ACC112 (cell line): ENCODE measurements around the gene HNRNPM.

Experiments
- H2AFZ ChIP-seq: fragments of 200-600 bp; sonication (generic); one replicate; pipeline ENCODE4 v1.6.0; 2017; ENCODE audit warnings: antibody characterized with exemption, low read length; ENCODE audit not compliant: unreplicated experiment
- H3K27ac ChIP-seq: fragments of 200-600 bp; sonication (generic); 2 replicates; pipeline ENCODE4 v1.5.1; 2014; ENCODE audit warnings: low read depth, mild to moderate bottlenecking, antibody characterized with exemption, low read length, moderate library complexity
- H3K27me3 ChIP-seq: fragments of 200-600 bp; sonication (generic); 2 replicates; pipeline ENCODE4 v1.6.1; 2014; ENCODE audit warnings: mild to moderate bottlenecking, antibody characterized with exemption, low read length, moderate library complexity, mixed read lengths; ENCODE audit not compliant: insufficient read depth
- H3K36me3 ChIP-seq: fragments of 200-600 bp; sonication (generic); 2 replicates; pipeline ENCODE4 v1.6.1; 2016; ENCODE audit warnings: mild to moderate bottlenecking, antibody characterized with exemption, low read length, moderate library complexity, mixed read lengths; ENCODE audit not compliant: insufficient read depth
- H3K4me1 ChIP-seq: fragments of 200-600 bp; sonication (generic); one replicate; pipeline ENCODE4 v1.6.1; 2016; ENCODE audit warnings: low read length, mixed read lengths; ENCODE audit not compliant: insufficient read depth, unreplicated experiment, control insufficient read depth
- H3K4me3 ChIP-seq: fragments of 200-600 bp; sonication (generic); 2 replicates; pipeline ENCODE4 v1.5.1; 2014; ENCODE audit warnings: mild to moderate bottlenecking, low read depth, low read length
- H3K79me2 ChIP-seq: fragments of 200-600 bp; sonication (generic); one replicate; pipeline ENCODE4 v1.6.0; 2016; ENCODE audit warnings: low read length; ENCODE audit not compliant: control insufficient read depth, unreplicated experiment, insufficient read depth

Gene HNRNPM

GRCh38 chr19:8451377-8451776 is 6.6 kb downstream of the HNRNPM start:
- Histone ChIP-seq H3K27me3 (no peaks in the 10 kb centered on the region), H3K4me3 (peak overlapping the region; percentile 26; the same call in 1 of the 2 replicates), H3K79me2 (peaks cover 92% of the 10 kb centered on the region), H2AFZ (no peak overlapping the region), H3K27ac (no peak overlapping the region), H3K36me3 (peaks cover 12% of the 10 kb centered on the region; the same call in 1 of the 2 replicates), H3K4me1 (peaks cover 26% of the 10 kb centered on the region)

- Histone ChIP-seq H2AFZ (no peak overlapping the region), H3K27me3 (no peaks in the 10 kb centered on the region), H3K79me2 (peaks cover 92% of the 10 kb centered on the region), H3K27ac (no peak overlapping the region), H3K4me3 (peak overlapping the region; percentile 26; the same call in 1 of the 2 replicates), H3K4me1 (peaks cover 21% of the 10 kb centered on the region), H3K36me3 (peaks cover 10% of the 10 kb centered on the region; the same call in 1 of the 2 replicates)
Measured at GRCh38 chr19:8451885-8452284, 7.1 kb downstream of the HNRNPM start.

GRCh38 chr19:8452446-8453123 is 7.8 kb downstream of the HNRNPM start:
- H3K27ac ChIP-seq: no peak overlapping the region
- H3K79me2 ChIP-seq: peaks cover 92% of the 10 kb centered on the region
- H3K36me3 ChIP-seq: peaks cover 7% of the 10 kb centered on the region; the same call in 1 of the 2 replicates
- H2AFZ ChIP-seq: no peak overlapping the region
- no peak overlapping the region for H3K4me3 ChIP-seq
- peaks cover 16% of the 10 kb centered on the region for H3K4me1 ChIP-seq
- H3K27me3 ChIP-seq: no peaks in the 10 kb centered on the region

GRCh38 chr19:8453616-8454015 is 8.8 kb downstream of the HNRNPM start:
- Histone ChIP-seq H3K79me2 (peaks cover 96% of the 10 kb centered on the region), H3K27ac (no peak overlapping the region), H3K27me3 (no peaks in the 10 kb centered on the region), H3K4me3 (no peak overlapping the region), H3K36me3 (peaks cover 7% of the 10 kb centered on the region; the same call in 1 of the 2 replicates), H3K4me1 (peaks cover 17% of the 10 kb centered on the region), H2AFZ (no peak overlapping the region)

- Histone ChIP-seq H3K4me3 (no peak overlapping the region), H3K79me2 (peaks cover 96% of the 10 kb centered on the region), H3K4me1 (peaks cover 23% of the 10 kb centered on the region), H2AFZ (no peak overlapping the region), H3K27me3 (no peaks in the 10 kb centered on the region), H3K27ac (no peak overlapping the region), H3K36me3 (peaks cover 7% of the 10 kb centered on the region; the same call in 1 of the 2 replicates)
Measured at GRCh38 chr19:8454218-8454617, 9.4 kb downstream of the HNRNPM start.

- Histone ChIP-seq H3K36me3 (peaks cover 7% of the 10 kb centered on the region; the same call in 1 of the 2 replicates), H3K79me2 (peaks cover 95% of the 10 kb centered on the region), H3K4me3 (no peak overlapping the region), H3K27me3 (no peaks in the 10 kb centered on the region), H3K4me1 (peaks cover 31% of the 10 kb centered on the region), H2AFZ (no peak overlapping the region), H3K27ac (no peak overlapping the region)
Measured at GRCh38 chr19:8455018-8455417, 10.2 kb downstream of the HNRNPM start.

- peaks cover 40% of the 10 kb centered on the region for H3K4me1 ChIP-seq
- H3K27me3 ChIP-seq: no peaks in the 10 kb centered on the region
- peaks cover 98% of the 10 kb centered on the region for H3K79me2 ChIP-seq
- peaks cover 7% of the 10 kb centered on the region; the same call in 1 of the 2 replicates for H3K36me3 ChIP-seq
- H3K27ac ChIP-seq: no peak overlapping the region
- no peak overlapping the region for H2AFZ ChIP-seq
- no peak overlapping the region for H3K4me3 ChIP-seq
Measured at GRCh38 chr19:8456064-8456463, 11.3 kb downstream of the HNRNPM start.

GRCh38 chr19:8457209-8457608 is 12.4 kb downstream of the HNRNPM start:
- H3K4me3 ChIP-seq: no peak overlapping the region
- H2AFZ ChIP-seq: no peak overlapping the region
- peaks cover 6% of the 10 kb centered on the region; the same call in 1 of the 2 replicates for H3K36me3 ChIP-seq
- H3K79me2 ChIP-seq: peaks cover 97% of the 10 kb centered on the region
- H3K27me3 ChIP-seq: no peaks in the 10 kb centered on the region
- H3K4me1 ChIP-seq: peaks cover 31% of the 10 kb centered on the region
- no peak overlapping the region for H3K27ac ChIP-seq

GRCh38 chr19:8457827-8458226 is 13.1 kb downstream of the HNRNPM start:
- no peaks in the 10 kb centered on the region for H3K27me3 ChIP-seq
- H3K4me1 ChIP-seq: peaks cover 27% of the 10 kb centered on the region
- H3K36me3 ChIP-seq: peaks cover 8% of the 10 kb centered on the region; the same call in 1 of the 2 replicates
- H3K79me2 ChIP-seq: peaks cover 97% of the 10 kb centered on the region
- no peak overlapping the region; the same call in 1 of the 2 replicates for H3K27ac ChIP-seq
- H3K4me3 ChIP-seq: no peak overlapping the region
- H2AFZ ChIP-seq: no peak overlapping the region

- no peak overlapping the region for H2AFZ ChIP-seq
- peaks cover 27% of the 10 kb centered on the region for H3K4me1 ChIP-seq
- no peak overlapping the region; the same call in 1 of the 2 replicates for H3K27ac ChIP-seq
- peaks cover 9% of the 10 kb centered on the region; the same call in 1 of the 2 replicates for H3K36me3 ChIP-seq
- H3K4me3 ChIP-seq: no peak overlapping the region
- H3K27me3 ChIP-seq: no peaks in the 10 kb centered on the region
- H3K79me2 ChIP-seq: peaks cover 96% of the 10 kb centered on the region
Measured at GRCh38 chr19:8458380-8458779, 13.6 kb downstream of the HNRNPM start.

GRCh38 chr19:8459095-8459494 is 14.3 kb downstream of the HNRNPM start:
- H3K27me3 ChIP-seq: no peaks in the 10 kb centered on the region
- H2AFZ ChIP-seq: no peak overlapping the region
- peaks cover 27% of the 10 kb centered on the region for H3K4me1 ChIP-seq
- no peak overlapping the region for H3K4me3 ChIP-seq
- peak overlapping the region; percentile 85 for H3K27ac ChIP-seq
- H3K79me2 ChIP-seq: peaks cover 96% of the 10 kb centered on the region
- H3K36me3 ChIP-seq: peaks cover 9% of the 10 kb centered on the region; the same call in 1 of the 2 replicates
